Activated CD8-positive, alpha-beta T cell treated with anti-CD3 and anti-CD28 coated beads, Interleukin-2, amount 10 ng/mL, durations not matched to agents 7 days and 5 days (primary cell): ENCODE data around the gene ABCG2. TPM values are rescaled to one million over a fixed set of nuclear protein-coding genes. Genes with fewer than 3 reads are reported as not detected.

ENCODE experiments used
- ATAC-seq: fragments of 150-1000 bp; cut with Tn5 transposase; one replicate; pipeline ENCODE4 v1.10.0; 2021; ENCODE audit warnings: moderate library complexity
- CTCF ChIA-PET: fragments of 350-600 bp; sonication (Branson Sonifier 250); formaldehyde crosslinking; loops from one replicate; lab custom pipeline; 2021; ENCODE audit warnings: antibody characterized with exemption; lab: Charles Lee
- POLR2A ChIA-PET: fragments of 350-600 bp; sonication (Branson Sonifier 250); formaldehyde crosslinking; loops from one replicate; lab custom pipeline; 2021; ENCODE audit warnings: antibody characterized with exemption; lab: Charles Lee
- DNase-seq: peaks from one replicate; pipeline ENCODE4 v3.0.0-alpha.2; 2020
- H3K27ac Mint-ChIP-seq: one replicate; pipeline ENCODE4 v1.8.0; 2021; ENCODE audit warnings: mild to moderate bottlenecking, mixed read lengths
- H3K27me3 Mint-ChIP-seq: one replicate; pipeline ENCODE4 v1.8.0; 2021; ENCODE audit warnings: low read depth, mixed read lengths
- H3K36me3 Mint-ChIP-seq: one replicate; pipeline ENCODE4 v1.8.0; 2021; ENCODE audit warnings: low read depth, mixed read lengths
- H3K4me1 Mint-ChIP-seq: one replicate; pipeline ENCODE4 v1.8.0; 2021; ENCODE audit warnings: low read depth, mixed read lengths
- H3K4me3 Mint-ChIP-seq: one replicate; pipeline ENCODE4 v1.8.0; 2021; ENCODE audit warnings: mild to moderate bottlenecking, mixed read lengths
- H3K9me3 Mint-ChIP-seq: one replicate; pipeline ENCODE4 v1.8.0; 2022; ENCODE audit warnings: mixed read lengths; ENCODE audit not compliant: insufficient read depth
- total RNA-seq, 2 experiments: library from RNA; stranded (reverse); gene quantifications; one replicate each; pipeline ENCODE4 v1.2.3, GENCODE V29; 2021

The ABCG2 gene
- total RNA-seq, 2 experiments from 2014 or later = 0.57 to 0.61 TPM

GRCh38 chr4:88189418-88189738, 30.9 kb upstream of the ABCG2 start:
- no peaks in the 10 kb centered on the region for H3K4me1 Mint-ChIP-seq
- no peaks in the 10 kb centered on the region for H3K9me3 Mint-ChIP-seq
- no peaks in the 10 kb centered on the region for H3K36me3 Mint-ChIP-seq
- no peak overlapping the region for H3K27ac Mint-ChIP-seq
- ChIA-PET POLR2A (no interaction called here), CTCF (no interaction called here)
- DNase-seq (no peak), ATAC-seq (no peak)
- no peak overlapping the region for H3K4me3 Mint-ChIP-seq
- H3K27me3 Mint-ChIP-seq = peaks cover 8% of the 10 kb centered on the region

DNA sequence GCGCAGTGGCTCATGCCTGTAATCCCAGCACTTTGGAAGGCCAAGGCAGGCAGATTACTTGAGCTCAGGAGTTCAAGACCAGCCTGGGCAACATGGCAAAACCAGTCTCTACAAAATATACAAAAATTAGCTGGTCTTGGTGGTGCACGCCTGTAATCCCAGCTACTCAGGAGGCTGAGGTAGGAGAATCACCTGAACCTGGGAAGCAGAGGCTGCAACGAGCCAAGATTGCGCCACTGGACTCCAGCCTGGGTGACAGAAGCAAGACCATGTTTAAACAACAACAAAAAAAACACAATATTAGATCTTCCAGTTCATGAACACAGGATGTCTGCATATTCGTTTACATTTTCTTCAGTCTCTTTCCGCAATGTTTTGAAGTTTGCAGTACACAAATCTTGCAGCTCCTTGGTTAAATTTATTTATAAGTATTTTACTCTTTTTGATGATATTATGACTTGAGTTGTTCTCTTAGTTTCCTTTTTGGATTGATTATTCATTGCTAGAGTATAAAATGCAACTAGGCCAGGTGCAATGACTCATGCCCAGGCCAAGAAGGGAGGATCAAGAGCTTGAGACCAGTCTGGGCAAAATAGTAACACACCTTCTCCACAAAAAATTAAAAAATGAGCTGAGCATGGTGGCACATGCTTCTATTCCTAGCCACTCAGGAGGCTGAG, 30.4 kb upstream of the ABCG2 start:
- ChIA-PET POLR2A (no interaction called here), CTCF (no interaction called here)
- Mint-ChIP-seq H3K27me3 (peaks cover 11% of the 10 kb centered on the region), H3K9me3 (no peaks in the 10 kb centered on the region), H3K4me3 (no peak overlapping the region), H3K4me1 (no peaks in the 10 kb centered on the region), H3K27ac (no peak overlapping the region), H3K36me3 (no peaks in the 10 kb centered on the region)
- DNase-seq (no peak), ATAC-seq (no peak)

DNA sequence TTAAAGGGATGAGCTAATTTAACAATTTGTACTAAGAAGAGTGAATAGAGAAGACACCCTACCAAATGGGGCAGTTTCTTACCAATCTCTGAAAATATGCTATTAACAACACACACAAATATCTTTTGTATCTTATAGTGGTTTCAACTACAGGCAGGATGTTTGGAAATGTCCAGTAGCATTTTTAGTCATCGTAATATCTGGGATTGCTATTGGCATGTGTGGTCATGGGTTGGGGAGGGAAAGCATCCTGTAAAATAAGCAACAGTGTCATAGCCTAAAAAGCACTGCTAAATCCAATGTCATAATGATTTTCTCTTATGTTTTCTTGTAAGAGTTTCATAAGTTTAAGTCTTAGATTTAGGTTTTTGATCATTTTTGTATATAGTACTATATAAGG, 29.3 kb upstream of the ABCG2 start:
- DNase-seq = no peak
- ChIA-PET POLR2A (no interaction called here), CTCF (no interaction called here)
- H3K36me3 Mint-ChIP-seq = peaks cover 3% of the 10 kb centered on the region
- ATAC-seq = no peak
- no peak overlapping the region for H3K27ac Mint-ChIP-seq
- H3K27me3 Mint-ChIP-seq = peaks cover 12% of the 10 kb centered on the region
- peaks cover 4% of the 10 kb centered on the region for H3K9me3 Mint-ChIP-seq
- peaks cover 6% of the 10 kb centered on the region for H3K4me1 Mint-ChIP-seq
- H3K4me3 Mint-ChIP-seq = no peak overlapping the region

- H3K36me3 Mint-ChIP-seq = peaks cover 15% of the 10 kb centered on the region
- ATAC-seq = no peak
- no peak for DNase-seq
- no peak overlapping the region for H3K4me3 Mint-ChIP-seq
- no peak overlapping the region for H3K27ac Mint-ChIP-seq
- H3K9me3 Mint-ChIP-seq = peaks cover 17% of the 10 kb centered on the region
- peaks cover 12% of the 10 kb centered on the region for H3K4me1 Mint-ChIP-seq
- H3K27me3 Mint-ChIP-seq = peaks cover 12% of the 10 kb centered on the region
- ChIA-PET POLR2A (no interaction called here), CTCF (interaction anchor here (1.0 kb wide), 1 partner anchor 26 kb away, joined by 3 read pairs; no protein-coding TSS in a partner anchor)
Observed at GRCh38 chr4:88185906-88186305, 27.5 kb upstream of the ABCG2 start.

- ChIA-PET POLR2A (no interaction called here), CTCF (no interaction called here)
- no peak for ATAC-seq
- DNase-seq = no peak
- peaks cover 7% of the 10 kb centered on the region for H3K27me3 Mint-ChIP-seq
- peaks cover 12% of the 10 kb centered on the region for H3K4me1 Mint-ChIP-seq
- peaks cover 15% of the 10 kb centered on the region for H3K36me3 Mint-ChIP-seq
- H3K27ac Mint-ChIP-seq = no peak overlapping the region
- peaks cover 17% of the 10 kb centered on the region for H3K9me3 Mint-ChIP-seq
- H3K4me3 Mint-ChIP-seq = no peak overlapping the region
Observed at GRCh38 chr4:88179261-88179660, 20.8 kb upstream of the ABCG2 start.

DNA sequence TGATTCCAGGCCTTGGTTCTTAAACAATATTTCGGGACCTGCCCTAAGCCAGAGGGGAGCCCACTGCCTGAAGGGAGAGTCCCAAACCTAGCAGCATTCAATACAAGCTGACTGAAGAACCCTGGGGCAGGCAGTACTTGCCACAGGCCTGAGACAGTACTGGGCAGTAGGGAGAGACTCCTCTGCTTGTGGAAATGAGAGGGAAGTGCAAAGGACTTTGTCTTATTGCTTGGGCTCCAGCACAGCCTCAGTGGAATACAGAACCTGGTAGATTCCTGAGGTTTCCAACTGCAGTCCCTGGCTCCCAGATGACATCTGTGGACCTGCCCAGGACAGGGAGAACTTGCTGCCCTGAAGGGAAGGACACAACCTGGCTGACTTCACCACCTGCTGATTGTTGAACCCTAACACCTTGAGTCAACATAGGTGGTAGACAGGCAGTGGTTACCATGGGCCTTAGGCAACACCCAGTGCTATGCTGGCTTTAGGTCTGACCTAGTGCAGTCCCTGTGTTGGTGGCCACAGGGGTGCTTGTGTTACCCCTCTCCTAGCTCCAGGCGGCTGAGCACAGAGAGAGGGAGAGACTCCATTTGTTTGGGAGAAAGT, 20.3 kb upstream of the ABCG2 start:
- POLR2A ChIA-PET = no interaction called here
- H3K4me1 Mint-ChIP-seq = peaks cover 12% of the 10 kb centered on the region
- H3K27ac Mint-ChIP-seq = no peak overlapping the region
- peaks cover 15% of the 10 kb centered on the region for H3K36me3 Mint-ChIP-seq
- DNase-seq (no peak), ATAC-seq (no peak)
- H3K4me3 Mint-ChIP-seq = no peak overlapping the region
- H3K9me3 Mint-ChIP-seq = peaks cover 17% of the 10 kb centered on the region
- CTCF ChIA-PET = no interaction called here
- peaks cover 5% of the 10 kb centered on the region for H3K27me3 Mint-ChIP-seq

- no peak for ATAC-seq
- Mint-ChIP-seq H3K27me3 (peaks cover 5% of the 10 kb centered on the region), H3K4me3 (no peak overlapping the region), H3K27ac (no peak overlapping the region), H3K9me3 (peaks cover 15% of the 10 kb centered on the region), H3K36me3 (peaks cover 13% of the 10 kb centered on the region), H3K4me1 (peaks cover 8% of the 10 kb centered on the region)
- ChIA-PET POLR2A (no interaction called here), CTCF (no interaction called here)
- DNase-seq = no peak
Observed at GRCh38 chr4:88177983-88178625, 19.7 kb upstream of the ABCG2 start.

- CTCF ChIA-PET = no interaction called here
Observed at GRCh38 chr4:88172987-88173386, 14.5 kb upstream of the ABCG2 start.

GRCh38 chr4:88171206-88171605, 12.8 kb upstream of the ABCG2 start:
- POLR2A ChIA-PET = interaction anchor here (0.7 kb wide), 1 partner anchor 247 kb away, joined by 3 read pairs; no protein-coding TSS in a partner anchor
- ATAC-seq (no peak), DNase-seq (no peak)
- Mint-ChIP-seq H3K9me3 (no peaks in the 10 kb centered on the region), H3K27me3 (peaks cover 5% of the 10 kb centered on the region), H3K36me3 (no peaks in the 10 kb centered on the region), H3K27ac (no peak overlapping the region), H3K4me3 (no peak overlapping the region), H3K4me1 (no peaks in the 10 kb centered on the region)
- CTCF ChIA-PET = no interaction called here

More at GRCh38 chr4:88172987-88173386, 14.5 kb upstream of the ABCG2 start:
- DNase-seq = no peak
- H3K27ac Mint-ChIP-seq = no peak overlapping the region
- POLR2A ChIA-PET = no interaction called here
- H3K36me3 Mint-ChIP-seq = no peaks in the 10 kb centered on the region
- no peaks in the 10 kb centered on the region for H3K4me1 Mint-ChIP-seq
- no peak for ATAC-seq
- H3K9me3 Mint-ChIP-seq = no peaks in the 10 kb centered on the region
- H3K4me3 Mint-ChIP-seq = no peak overlapping the region
- peaks cover 5% of the 10 kb centered on the region for H3K27me3 Mint-ChIP-seq

DNA sequence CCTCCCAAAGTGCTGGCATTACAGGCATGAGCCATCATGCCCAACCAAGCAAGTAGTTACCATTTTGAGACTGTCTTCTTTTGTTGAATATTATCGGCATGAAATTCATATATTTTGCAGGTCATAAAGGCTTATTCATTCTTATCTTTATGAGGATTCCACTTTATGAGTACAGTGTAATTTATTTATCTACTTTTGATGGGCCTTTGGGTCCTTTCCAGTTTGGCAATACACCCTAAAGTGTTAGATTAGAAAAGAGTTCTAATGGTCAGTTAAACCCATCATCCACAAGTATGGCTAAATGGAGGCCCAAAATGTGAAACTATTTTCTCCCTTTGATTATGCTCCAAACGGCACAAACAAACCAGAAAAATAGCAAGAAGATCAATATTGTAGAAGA, 10.9 kb upstream of the ABCG2 start:
- ATAC-seq (no peak), DNase-seq (no peak)
- CTCF ChIA-PET = interaction anchor here (0.7 kb wide), 1 partner anchor 1846 kb away, joined by 3 read pairs; no protein-coding TSS in a partner anchor
- Mint-ChIP-seq H3K4me3 (no peak overlapping the region), H3K27me3 (peaks cover 2% of the 10 kb centered on the region), H3K9me3 (peaks cover 6% of the 10 kb centered on the region), H3K36me3 (no peaks in the 10 kb centered on the region), H3K4me1 (no peaks in the 10 kb centered on the region), H3K27ac (no peak overlapping the region)
- POLR2A ChIA-PET = no interaction called here

- ATAC-seq = no peak
- ChIA-PET POLR2A (no interaction called here), CTCF (no interaction called here)
- no peaks in the 10 kb centered on the region for H3K4me1 Mint-ChIP-seq
- H3K9me3 Mint-ChIP-seq = peaks cover 6% of the 10 kb centered on the region
- DNase-seq = no peak
- no peak overlapping the region for H3K27ac Mint-ChIP-seq
- no peaks in the 10 kb centered on the region for H3K27me3 Mint-ChIP-seq
- no peaks in the 10 kb centered on the region for H3K36me3 Mint-ChIP-seq
- H3K4me3 Mint-ChIP-seq = no peak overlapping the region
Observed at GRCh38 chr4:88166608-88167007, 8.2 kb upstream of the ABCG2 start.

DNA sequence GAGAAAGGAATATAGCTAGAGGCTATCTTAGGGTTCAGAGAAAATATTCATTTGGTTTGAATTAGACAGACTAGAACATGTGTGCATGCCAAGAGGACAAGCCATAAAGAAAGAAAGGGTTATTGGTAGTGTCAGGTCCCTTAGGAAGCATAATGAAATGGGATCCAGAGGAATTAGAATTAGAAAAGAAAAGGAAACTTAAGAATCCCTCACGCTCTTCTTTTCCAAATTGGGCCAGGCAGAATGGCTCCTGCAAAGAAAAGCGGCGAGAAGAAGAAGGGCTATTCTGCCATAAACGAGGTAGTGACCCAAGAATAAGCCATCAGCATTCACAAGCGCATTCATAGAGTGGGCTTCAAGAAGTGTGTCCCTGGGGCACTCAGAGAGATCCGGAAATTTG, 4.9 kb upstream of the ABCG2 start:
- Mint-ChIP-seq H3K36me3 (no peaks in the 10 kb centered on the region), H3K4me1 (peaks cover 7% of the 10 kb centered on the region), H3K27me3 (peaks cover 4% of the 10 kb centered on the region), H3K9me3 (peaks cover 6% of the 10 kb centered on the region), H3K4me3 (no peak overlapping the region), H3K27ac (no peak overlapping the region)
- DNase-seq = no peak
- ChIA-PET POLR2A (no interaction called here), CTCF (interaction anchor here (1.6 kb wide), 1 partner anchor 49 kb away, joined by 6 read pairs; no protein-coding TSS in a partner anchor)
- ATAC-seq = no peak
